ENCODE measurements around the gene LDLRAD1.

DNA sequence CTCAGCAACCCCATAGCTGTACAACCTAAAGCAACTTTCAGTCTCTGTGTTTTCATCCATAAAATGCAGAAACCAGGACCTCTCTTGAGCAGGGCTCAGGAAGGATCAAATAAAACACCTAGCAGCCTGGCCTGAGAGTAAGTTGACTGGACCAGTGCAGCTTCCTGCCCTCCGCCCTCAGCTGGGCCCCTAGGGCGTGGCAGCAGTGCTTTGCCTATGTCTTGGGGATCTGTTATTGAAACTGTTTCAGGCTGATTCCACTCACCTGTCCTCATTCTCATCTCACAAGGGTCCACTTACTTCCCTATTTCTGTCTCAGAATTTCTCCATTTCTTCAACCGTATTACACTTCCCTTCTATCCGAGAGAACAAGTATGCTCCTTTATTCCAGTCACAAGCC lies 54.5 kb downstream of the LDLRAD1 start:
- TF ChIP-seq POLR2A (IDR thresholded peaks at IDR 0.05) = no peak
- TF ChIP-seq, protein P1, sequence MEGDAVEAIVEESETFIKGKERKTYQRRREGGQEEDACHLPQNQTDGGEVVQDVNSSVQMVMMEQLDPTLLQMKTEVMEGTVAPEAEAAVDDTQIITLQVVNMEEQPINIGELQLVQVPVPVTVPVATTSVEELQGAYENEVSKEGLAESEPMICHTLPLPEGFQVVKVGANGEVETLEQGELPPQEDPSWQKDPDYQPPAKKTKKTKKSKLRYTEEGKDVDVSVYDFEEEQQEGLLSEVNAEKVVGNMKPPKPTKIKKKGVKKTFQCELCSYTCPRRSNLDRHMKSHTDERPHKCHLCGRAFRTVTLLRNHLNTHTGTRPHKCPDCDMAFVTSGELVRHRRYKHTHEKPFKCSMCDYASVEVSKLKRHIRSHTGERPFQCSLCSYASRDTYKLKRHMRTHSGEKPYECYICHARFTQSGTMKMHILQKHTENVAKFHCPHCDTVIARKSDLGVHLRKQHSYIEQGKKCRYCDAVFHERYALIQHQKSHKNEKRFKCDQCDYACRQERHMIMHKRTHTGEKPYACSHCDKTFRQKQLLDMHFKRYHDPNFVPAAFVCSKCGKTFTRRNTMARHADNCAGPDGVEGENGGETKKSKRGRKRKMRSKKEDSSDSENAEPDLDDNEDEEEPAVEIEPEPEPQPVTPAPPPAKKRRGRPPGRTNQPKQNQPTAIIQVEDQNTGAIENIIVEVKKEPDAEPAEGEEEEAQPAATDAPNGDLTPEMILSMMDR (IDR thresholded peaks at IDR 0.05) = no peak
